Uterus (tissue), 2 donors: ENCODE results near the gene MAP4K3.

Experiments
- CTCF ChIP-seq, 4 experiments: fragments of 200-600 bp in 2 of 4; fragments of 450-650 bp in 2 of 4; sonication (generic) in 2 of 4; IDR thresholded peaks; one replicate each; pipeline ENCODE4 v1.5.1; 2016 to 2019; ENCODE audit warnings: antibody characterized with exemption in 4 of 4, mild to moderate bottlenecking in 2 of 4, moderate library complexity in 1 of 4
- POLR2A ChIP-seq, 2 donors: fragments of 450-650 bp; IDR thresholded peaks; one replicate each; pipeline ENCODE4 v1.6.1; 2016; ENCODE audit warnings: antibody characterized with exemption in 2 of 2, mild to moderate bottlenecking in 1 of 2, moderate library complexity in 1 of 2

GRCh38 chr2:39469807-39470206 lies 32.7 kb upstream of the MAP4K3 start:
- TF ChIP-seq CTCF (IDR thresholded peaks at IDR 0.05) (no peak), POLR2A (IDR thresholded peaks at IDR 0.05) (no peak)
